GM18511 (cell line): Measurements from ENCODE around the gene RASSF7.

Source experiments
- ATAC-seq: cut with Tn5 transposase; IDR thresholded peaks from one replicate; pipeline ENCODE4 v1.9.1; 2021; ENCODE audit warnings: mild to moderate bottlenecking, moderate library complexity; ENCODE audit not compliant: unreplicated experiment

RASSF7 gene

DNA sequence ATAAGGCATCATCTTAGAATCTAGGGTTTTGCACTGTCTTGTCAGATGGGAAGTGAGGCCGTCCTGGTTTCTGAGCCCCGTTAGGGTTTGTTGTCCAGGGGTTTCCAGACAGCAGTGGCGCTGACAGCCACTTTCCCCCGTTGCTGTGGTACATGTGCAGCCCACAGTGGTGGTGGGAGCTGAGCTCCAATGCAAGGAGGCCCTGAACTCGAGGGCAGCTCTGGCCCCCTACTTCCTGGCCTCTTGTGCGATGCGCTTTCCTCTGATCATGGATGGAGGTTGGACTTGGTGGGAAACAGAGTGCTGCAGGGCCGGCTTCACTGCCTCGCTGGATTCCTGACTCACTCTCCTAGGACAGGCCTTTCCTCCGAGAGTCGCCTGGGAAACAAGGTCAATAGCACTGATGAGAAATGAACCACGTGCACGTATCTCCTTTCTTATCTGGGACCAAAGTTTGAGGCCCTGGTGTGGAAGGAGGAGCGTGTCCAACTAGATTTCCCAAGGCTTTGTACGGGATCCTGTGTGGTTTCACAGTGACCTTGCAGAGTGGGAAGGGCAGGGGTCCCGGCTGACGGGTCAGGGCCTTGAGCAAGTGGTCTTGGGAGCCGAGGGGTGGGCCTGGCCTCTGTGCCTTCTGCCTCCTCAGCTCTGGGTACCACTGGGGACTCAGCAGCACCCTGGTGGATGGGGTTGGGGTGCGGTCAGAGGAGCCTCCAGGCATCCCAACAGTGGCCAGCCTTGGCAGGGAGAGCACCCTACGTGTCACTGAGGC lies 19.2 kb downstream of the RASSF7 start:
- ATAC-seq: no peak

- no peak for ATAC-seq
Measured at GRCh38 chr11:581342-581741, 20.6 kb downstream of the RASSF7 start.

DNA sequence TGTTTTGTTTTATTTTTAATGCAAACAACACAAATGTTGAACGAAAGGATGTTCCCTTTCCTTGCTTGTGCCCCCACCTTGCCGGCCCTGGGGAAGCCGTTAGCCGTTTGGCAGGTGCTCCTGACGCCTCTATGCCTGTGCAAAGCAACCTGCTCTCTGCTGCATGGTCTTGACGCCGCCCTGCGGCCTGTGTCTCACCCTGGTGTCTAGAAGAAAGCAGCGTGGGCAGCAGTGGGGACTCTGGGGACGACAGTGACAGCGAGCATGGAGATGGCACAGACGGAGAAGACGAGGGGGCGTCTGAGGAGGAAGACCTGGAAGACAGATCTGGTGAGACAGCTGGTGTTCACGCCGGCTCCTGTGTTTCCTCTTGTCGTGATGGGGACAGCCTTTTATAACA lies 21.0 kb downstream of the RASSF7 start:
- no peak for ATAC-seq

- no peak for ATAC-seq
Measured at GRCh38 chr11:584287-584686, 23.5 kb downstream of the RASSF7 start.

- no peak for ATAC-seq
Measured at GRCh38 chr11:586376-587316, 25.9 kb downstream of the RASSF7 start.

- ATAC-seq: no peak
Measured at GRCh38 chr11:587546-587945, 26.8 kb downstream of the RASSF7 start.

- no peak for ATAC-seq
Measured at GRCh38 chr11:587978-588380, 27.2 kb downstream of the RASSF7 start.

- ATAC-seq: no peak
Measured at GRCh38 chr11:589798-590197, 29.0 kb downstream of the RASSF7 start.

GRCh38 chr11:590997-591396 lies 30.2 kb downstream of the RASSF7 start:
- no peak for ATAC-seq

DNA sequence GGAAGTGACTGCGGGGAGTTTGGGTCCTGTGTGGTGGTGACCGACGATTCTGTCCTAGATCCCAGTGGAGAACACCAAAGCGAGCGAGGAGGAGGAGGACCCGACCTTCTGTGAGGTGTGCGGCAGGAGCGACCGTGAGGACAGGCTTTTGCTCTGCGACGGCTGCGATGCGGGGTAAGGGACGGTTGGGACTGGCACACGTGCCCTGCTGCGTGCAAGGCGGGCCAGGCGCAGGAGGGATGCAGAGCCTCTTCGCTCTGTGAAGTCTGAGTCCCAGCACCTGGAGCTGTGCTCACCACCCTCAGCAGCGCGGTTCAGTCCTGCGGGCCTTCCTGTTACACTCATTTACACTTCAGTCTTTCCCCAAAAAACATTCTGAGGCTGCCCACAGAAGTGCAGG lies 31.7 kb downstream of the RASSF7 start:
- no peak for ATAC-seq

DNA sequence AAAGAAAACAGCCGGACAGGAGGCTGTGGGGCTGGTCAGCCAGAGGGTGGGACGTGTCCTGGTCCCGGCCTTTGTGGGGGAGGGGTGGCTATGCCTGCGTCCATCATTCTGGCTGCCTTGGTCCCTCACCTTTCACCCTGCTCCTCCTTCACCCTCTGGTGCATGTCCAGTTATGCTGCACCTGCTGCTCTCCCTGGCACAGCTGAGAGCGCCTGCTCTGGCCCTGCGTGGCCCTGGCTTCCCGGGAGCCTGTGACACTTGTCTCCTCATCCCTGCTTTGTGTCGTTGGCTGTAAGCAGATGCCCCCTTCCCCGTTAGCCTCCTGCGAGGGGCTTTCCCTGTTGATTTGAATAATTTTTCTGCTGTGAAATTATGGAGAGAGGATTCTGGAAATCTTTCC lies 32.1 kb downstream of the RASSF7 start:
- no peak for ATAC-seq

GRCh38 chr11:593347-593746 lies 32.6 kb downstream of the RASSF7 start:
- no peak for ATAC-seq

DNA sequence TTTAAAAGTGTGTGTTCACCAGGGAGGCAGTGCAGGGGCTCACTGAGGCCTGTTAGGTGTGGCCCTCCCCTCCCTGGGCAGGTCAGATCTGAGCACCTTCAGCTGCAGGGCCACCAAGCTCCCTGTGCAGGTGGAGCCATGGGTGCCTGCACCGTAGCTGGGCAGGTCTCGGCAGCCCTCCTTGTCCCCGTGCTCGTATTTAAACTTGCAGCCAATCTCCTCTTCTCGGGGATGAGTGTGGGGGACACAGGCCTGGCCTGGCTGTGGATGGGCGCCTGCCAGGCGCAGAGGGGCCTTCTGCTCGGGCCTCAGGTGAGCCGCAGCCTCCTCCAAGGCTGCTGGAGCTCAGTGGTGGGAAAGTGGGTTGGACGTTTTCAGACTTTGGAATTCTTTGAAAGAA lies 34.6 kb downstream of the RASSF7 start:
- no peak for ATAC-seq

DNA sequence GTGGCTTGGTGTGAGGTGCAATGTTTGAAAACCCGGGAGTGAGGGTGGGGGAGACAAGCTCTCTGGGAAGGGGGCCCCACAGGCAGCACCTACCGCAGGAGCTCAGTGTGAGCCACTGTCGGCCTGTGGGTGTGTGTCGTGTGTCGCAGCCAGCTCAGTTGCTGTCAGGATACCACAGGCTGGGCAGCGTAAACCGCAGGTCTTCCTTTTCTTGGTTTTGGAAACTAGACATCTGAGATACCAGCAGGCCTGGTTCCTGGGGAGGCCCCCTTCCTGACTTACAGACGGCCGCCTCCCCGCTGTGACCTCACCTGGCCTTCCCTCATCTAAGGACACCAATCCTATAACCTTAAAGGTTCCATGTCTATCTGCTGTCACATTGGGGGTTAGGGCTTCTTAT lies 35.6 kb downstream of the RASSF7 start:
- ATAC-seq: no peak

GRCh38 chr11:597166-597725 lies 36.5 kb downstream of the RASSF7 start:
- no peak for ATAC-seq

DNA sequence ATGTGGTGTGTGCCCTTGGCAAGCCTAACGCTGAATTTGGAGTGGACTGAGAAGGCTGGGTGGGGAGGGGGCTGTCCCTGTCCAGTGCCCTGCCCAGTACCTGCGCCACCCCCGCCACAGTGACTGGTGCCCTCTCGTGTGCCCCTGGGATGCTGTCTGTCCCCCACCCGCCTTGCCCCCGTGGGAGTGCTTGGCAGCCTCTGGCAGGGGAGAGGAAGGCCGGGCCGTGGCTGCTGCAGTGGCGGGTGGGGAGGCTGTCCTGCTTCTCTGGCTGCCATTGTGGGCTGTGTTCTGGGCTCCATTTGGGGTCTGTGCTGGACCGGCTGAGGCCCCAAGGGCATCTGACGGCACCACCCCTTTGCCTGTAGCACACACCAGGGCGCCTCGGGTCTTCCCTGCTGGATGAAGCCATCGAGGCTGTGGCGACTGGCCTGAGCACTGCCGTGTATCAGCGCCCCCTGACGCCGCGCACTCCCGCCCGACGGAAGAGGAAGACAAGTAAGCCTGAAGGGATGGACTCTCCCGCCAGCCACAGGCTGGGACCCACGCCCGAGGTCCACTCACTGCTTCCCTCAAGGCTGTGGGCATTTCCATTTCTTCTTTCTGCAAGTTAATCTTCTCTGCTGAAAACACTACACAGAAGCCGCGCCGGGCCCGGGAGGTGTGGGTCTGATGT lies 37.4 kb downstream of the RASSF7 start:
- no peak for ATAC-seq

- ATAC-seq: no peak
Measured at GRCh38 chr11:601573-602245, 40.9 kb downstream of the RASSF7 start.

DNA sequence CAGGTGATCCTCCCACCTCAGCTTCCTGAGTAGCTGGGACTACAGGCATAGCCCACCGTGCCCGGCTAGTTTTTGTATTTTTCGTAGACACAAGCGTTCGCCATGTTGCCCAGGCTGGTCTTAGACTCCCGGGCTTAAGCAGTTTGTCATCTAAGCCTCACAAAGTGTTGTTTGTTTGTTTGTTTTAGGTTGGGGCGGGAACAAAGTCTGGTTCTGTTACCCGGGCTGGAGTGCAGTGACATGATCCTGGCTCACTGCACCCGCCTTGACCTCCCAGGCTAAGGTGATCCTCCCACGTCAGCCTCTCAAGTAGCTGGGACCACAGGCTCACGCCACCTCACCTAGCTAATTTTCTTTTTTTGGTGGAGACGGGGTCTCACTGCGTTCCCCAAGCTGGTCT lies 42.4 kb downstream of the RASSF7 start:
- ATAC-seq: no peak

DNA sequence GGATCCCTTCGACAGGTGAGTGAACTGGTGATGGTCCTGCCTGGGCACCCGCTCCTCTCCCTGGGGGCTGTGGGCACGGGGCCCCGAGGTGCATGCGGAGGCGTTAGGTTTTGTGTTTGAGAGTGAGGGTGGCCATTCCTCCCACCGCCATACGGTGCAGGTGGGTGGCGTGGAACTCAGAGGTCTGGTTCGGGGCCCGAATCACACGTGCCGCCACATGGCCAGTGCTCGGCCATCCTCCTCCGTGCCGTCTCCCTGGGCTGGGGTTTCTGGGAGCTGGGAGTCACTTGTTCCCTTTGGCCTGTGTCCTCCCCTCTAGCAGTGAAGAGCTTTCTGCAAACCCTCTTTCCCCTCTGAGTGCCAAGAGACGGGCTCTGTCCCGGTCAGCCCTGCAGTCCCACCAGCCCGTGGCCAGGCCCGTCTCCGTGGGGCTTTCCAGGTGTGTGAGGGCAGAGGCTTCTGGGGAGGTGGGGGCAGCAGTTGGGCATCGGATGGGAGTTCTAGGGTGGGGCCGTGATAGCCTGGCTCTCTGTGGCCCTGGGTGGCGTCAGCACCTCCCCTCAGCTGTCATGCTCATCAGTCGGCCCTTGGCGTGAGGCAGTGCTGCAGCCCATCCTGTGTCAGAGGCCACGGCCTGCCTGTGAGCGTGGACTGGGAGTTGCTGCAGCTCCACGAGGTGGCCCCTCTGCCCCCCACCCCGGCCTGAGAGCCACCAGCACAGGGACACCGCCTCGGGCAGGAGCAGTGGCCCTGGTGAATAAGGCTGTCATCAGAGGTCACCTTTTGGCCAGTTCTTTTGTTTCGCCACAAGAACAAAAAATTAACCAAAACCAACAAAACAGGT lies 44.7 kb downstream of the RASSF7 start:
- no peak for ATAC-seq

DNA sequence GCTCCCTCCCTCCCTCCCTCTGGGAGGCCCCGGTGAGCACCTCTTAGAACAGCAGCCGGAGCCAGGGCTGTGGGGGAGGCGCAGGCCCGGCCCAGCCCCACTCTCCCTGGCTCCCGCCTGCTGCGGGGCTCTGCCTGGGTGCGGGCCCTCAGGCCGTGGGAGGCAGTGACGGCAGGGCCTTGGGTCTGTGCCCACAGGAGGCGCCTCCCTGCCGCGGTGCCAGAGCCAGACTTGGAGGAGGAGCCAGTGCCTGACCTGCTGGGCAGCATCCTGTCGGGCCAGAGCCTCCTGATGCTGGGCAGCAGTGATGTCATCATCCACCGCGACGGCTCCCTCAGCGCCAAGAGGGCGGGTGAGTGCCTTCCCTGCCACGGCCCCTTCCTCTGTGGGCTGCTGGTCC lies 45.5 kb downstream of the RASSF7 start:
- ATAC-seq: no peak
